Stimulated activated CD4-positive, alpha-beta T cell treated with anti-CD3 and anti-CD28 coated beads, Interleukin-4, amount 100 ng/mL, for 4 hours (primary cell): Measurements from ENCODE around the gene AIG1.
"Not testable (repeated sequence)": the region's sequence is repeated elsewhere in the genome, so short reads cannot be mapped to it uniquely, and the experiment has no call there.

Experiments used
- DNase-seq, 2 experiments: peaks; one replicate each; pipeline ENCODE4 v3.0.0-alpha.2; 2020

The AIG1 gene

DNA sequence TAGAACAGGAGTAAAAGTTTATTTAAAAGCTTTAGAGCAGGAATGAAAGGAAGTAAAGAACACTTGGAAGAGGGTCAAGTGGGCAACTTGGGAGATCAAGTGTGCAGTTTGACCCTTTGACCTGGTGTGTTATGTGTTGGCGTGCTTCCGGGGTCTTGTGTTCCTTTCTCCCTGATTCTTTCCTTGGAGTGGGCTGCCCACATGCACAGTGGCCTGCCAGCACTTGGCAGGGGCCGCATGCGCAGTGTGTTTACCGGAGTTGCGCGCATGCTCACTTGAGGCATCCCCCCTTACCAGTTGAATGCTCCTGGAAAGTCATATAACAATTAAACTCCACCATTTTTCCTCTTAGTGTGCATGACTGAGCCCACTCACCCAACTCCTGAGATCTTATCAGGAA lies 229.5 kb downstream of the AIG1 start:
- no peak for DNase-seq

DNA sequence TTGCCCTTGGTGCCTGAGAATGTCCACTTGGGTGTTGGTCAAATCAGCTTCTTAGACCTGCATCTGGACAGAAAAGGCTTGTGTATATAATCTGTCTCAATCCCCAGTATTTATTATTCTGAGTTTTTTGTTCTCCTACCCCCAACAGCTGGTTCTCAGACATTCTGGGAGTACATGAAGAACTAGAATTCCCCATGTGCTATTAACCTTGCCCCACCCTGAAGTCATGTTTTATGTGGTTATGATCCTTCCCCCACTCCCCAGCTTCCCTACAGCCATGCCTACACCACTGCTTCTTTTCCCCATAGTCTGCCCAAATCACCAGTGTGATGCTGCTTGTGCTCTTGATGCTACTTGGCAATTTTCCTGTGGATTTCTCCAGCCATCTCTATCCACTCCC lies 232.8 kb downstream of the AIG1 start:
- DNase-seq: no peak

DNA sequence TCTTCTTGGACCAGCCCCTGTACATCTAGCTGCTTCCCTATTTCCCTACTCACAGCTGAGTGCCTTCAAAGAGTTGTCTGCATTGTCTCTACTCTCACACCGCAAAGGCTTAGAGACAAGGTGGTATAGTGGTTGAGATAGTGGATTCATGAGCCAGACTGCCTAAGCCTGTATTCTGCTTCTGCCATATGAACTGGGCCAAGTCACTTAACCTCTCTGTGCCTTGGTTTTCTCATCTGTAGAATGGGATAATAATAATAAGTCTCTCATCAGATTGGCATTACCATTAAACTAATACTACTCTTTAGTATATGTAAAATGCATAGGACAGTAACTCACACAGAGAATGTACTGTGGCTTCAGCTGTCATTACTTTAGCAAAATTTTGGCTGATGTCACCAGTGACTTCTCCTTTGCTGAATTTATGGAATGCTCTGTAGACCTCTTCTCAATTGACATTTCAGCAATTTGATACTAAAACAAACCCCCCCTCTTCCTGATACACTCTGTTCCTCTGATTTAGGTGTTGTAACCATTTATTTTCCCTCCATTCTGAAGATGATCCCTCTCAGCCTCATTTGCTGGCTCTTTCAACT lies 233.7 kb downstream of the AIG1 start:
- DNase-seq: no peak

DNA sequence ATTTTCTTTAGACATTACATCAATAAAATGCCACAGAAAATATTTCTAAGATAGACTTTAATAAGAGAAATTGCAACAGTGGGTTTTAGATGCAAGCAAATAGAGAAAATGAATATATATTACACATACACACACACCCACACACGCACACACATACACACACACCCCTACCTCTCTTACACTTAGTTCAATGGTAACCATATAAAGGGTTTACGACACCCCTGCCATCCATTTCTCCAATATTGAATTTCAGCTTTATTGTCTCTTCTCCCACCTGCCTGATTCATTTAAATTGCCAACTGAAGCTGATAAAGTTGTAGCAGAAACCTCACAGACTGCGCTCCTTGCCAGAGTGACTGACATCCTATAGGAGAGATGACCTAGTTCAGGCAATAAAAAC lies 235.2 kb downstream of the AIG1 start:
- no peak for DNase-seq

DNA sequence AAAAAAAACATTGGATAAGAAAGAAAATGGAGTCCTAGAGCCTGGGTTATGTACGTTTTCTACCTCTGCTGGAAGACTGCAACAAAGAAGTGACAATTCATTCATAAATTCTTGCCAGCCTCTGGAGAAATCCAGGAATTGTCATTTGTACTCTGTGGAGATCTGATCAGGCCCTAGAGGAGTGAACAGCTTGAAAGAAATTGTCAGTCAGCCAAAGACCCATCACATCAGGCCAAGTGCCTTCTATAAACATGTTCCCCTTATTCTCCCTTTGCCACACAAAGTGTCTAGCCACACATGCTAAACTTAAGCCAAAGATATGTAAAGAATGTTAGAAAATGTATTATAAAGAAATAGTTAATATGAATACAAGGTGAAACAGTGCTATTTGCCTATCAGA lies 237.4 kb downstream of the AIG1 start:
- no peak for DNase-seq

DNA sequence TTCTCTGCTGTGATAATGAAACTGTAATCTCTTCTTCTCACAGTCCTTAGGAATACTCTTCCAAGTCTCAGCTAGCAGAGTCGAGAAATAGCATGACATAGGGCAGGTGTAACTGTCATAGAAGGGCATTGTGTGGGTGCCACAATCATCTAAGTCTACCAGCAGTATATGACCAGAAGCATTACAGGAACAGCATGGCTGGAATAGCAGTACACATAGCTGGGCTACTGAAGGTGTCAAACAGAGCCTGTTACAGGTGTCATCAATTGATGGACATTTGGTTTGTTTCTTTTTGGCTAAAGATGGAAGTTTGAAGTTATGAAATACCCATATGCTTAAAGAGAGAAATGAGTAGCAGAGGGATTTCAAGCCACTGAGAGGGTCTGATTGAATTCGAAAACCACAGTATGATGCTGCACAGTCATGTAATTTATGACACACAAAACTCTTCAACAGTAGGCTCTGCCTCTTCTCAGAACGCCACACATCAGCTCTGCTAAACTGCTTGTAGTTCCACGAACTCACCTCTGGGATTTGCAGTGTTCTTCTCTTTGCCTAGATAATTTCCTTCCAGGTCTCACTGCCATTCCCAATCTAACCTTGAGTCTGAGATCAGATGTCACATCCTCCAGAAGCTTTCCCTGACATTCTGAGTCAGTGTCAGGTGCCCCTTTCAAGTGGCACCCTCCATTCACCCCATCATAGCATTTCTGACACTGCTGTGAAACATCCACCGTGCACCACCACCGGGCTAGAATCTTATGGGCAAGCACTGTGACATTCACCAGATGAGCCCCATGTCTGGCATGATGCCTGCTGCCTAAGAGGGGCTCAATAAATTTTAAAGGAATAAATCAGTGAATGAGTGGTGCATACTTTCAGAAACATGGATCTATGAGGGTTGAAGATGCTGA lies 238.8 kb downstream of the AIG1 start:
- no peak for DNase-seq

DNA sequence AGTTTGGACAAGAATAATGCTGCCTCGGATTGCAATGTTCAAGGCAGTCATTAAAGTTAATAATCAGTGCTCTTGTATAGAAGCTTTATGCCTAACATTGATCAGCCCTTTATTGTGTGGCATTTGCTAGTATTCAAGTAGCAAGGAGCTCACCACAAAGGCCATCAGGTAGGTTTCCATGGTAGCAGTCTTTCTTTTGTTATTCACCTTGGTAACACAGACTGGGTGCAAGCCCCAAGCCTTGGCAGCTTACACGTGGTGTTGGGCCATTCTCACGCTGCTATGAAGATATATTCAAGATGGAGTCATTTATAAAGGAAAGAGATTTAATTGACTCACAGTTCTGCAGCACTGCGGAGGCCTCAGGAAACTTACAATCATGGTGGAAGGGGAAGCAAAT lies 240.5 kb downstream of the AIG1 start:
- DNase-seq: no peak

DNA sequence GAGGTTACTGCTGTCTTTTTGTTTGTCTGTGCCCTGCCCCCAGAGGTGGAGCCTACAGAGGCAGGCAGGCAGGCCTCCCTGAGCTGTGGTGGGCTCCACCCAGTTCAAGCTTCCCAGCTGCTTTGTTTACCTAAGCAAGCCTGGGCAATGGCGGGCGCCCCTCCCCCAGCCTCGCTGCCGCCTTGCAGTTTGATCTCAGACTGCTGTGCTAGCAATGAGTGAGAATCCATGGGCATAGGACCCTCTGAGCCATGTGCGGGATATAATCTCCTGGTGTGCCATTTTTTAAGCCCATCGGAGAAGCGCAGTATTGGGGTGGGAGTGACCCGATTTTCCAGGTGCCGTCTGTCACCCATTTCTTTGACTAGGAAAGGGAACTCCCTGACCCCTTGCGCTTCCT lies 247.1 kb downstream of the AIG1 start:
- not testable (repeated sequence) for DNase-seq

DNA sequence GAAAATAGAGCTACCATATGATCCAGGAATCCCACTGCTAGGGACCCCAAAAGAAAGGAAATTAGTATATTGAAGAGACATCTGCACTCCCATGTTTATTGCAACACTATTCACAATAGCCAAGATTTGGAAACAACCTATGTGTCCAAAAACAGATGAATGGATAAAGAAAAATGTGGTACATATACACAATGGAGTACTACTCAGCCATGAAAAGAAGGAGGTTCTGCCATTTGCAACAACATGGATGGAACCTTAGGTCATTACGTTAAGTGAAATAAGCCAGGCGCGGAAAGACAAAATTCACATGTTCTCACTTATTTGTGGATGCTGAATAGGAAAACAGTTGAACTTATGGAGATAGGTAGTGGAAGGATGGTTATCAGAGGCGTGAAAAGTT lies 252.5 kb downstream of the AIG1 start:
- DNase-seq: no peak

DNA sequence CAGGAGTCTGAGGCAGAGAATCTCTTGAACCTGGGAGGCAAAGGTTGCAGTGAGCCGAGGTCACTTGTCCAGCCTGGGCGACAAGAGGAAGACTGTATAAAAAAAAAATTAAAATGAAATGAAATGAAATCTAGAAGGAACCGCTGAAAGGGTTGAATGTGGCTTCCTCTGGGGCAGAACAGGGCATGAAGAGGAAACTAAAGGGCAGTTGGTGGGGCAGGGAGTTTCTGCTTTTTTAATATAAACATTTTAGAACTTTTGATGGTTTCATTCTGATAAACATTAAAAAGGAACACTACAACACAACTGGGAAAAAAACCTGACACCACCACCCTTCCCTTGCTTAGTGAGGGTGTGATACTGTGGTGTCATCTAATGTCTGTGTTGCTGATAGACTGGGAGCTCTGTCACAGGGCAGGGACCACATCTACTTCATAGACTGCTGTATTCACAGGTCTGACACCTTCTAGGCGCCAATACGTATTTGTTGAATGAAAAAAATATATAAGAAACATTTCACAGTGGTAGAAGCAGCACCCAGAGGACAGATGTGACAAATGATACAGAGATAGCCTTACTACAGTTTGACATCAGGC lies 260.9 kb downstream of the AIG1 start:
- no peak for DNase-seq

DNA sequence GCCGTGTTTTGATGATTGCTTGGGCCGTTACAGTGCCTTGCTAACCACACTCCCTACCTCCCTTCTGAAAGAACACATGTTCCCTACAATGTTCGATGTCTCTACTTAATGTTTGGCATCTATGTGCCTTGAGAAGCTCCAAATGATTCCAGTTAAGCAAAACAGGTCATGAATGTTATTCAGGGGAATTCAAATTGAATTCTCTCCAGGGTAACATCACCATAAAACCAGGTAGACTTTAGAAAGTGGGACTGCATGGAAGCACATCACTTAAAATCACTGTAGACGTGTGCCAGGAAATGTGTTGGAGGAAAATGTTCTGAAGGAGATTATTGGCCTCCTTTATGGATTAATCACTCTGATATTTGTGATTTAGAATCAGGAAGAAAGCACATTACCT lies 261.7 kb downstream of the AIG1 start:
- DNase-seq: no peak

DNA sequence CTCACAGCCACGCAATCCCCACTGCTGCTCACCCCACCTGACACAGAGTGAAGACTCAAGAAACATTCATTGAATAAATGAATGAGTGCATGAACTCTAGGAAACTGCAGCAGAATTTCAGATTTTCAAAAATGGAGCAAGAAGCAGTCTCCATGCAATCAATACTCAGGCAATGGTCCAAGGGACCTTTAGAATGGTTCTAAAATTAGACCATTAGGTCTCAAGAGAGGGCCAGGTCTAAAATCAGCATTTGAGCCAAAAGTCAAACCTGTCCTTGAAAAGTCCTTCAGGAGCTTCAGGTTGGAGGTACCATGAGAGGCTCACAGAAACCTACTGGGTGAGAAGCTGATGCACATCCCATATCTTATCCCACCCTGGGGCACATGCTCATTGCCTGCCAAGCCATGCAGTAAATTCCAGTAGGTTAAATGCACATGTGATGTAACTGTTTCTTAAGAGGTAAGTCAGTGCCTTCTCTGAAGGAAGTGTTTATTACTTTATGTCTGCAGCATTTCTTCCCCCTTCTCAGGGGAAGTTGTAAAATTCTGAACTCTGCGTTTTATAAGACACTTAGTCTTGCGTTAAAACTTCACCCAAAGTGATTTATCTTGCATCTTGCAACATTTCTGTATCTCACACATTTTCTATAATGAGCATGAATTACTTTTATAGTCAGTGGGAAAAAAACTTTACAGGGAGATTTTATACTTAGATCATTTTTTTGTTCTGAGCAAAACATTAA lies 263.2 kb downstream of the AIG1 start:
- DNase-seq: no peak

DNA sequence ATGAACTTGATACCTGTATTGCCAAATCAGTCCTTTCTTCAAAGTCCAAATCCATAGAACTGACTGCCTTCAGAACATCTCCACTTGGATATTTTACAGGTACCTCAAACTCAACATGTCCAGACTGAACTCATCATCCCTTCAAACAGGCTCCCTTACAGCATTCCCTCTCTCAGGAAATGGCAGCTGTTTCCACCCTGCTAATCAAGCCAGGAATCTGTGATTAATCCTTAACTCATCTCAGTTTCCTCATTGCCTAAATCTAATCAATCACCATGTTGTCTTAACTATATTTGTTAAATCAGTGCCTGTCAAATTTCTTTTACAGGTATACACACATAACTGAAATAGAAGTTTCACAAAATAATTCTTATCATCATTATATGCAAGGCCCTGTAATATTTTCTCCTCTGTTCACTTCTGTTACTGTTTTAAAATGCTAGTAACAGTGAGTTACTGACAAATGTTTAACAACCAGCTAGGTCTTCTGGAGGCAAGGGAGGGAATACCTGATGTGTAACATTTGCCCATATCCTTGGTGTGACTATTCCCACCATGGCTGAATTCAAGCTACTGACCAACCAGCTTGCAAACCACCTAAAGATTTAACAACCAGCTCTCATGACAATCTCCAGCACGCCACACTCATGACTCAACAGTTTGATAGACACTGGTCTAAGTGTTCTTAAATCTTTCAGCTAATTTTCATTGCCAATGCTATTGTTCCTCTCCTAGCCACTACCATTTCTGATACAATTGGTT lies 264.9 kb downstream of the AIG1 start:
- no peak for DNase-seq

DNA sequence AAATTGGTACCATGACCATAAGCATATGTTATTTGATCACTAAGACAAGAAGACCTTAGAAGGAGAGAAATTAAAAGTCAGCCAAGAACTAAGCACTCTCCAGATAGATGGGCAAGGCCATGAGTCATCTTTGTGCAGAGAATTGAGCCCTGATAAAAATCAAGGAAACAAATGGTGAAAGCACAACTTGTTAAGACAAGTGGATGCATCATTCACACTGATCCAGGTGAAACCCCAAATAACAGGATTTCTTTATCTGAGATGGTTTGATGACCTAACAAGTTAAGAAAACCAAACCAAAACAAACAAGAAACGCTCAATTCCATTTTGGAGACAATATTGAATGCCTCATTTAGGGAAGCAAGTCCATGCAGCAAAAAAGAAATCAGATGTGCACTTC lies 268.2 kb downstream of the AIG1 start:
- no peak for DNase-seq

DNA sequence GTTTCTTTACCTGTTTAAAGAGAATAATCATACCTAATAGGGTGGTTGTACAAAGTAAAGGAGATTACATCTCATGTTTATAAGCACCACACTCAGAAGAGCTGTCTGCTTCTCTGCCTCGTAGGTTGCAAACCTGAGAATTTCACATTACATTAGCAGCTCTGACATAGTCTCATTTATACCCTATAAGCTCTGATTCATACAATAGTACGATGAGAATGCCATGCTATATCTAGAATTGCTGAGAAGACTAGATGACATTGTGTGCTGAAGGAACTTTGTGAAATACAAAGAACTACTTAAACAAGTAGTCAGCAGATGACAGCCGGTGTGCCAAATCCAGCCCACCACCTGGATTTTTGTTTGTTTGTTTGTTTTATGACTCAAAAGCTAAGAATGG lies 268.6 kb downstream of the AIG1 start:
- DNase-seq: no peak

DNA sequence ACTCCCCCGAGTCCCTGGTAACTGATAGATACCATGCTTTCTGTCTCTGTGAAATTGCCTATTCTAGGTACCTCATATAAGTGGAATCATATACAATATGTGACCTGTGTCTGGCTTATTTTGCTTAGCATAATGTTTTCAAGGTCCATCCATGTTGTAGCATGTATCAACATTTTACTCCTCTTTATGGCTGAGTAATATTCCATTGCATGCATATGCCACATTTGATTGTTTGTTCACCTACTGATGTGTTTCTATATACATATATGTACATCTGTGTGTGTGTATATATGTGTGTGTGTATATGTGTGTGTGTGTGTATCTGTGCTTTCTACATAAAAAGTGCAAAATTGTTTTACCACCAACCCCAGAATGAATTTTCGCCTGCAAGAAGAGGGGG lies 270.7 kb downstream of the AIG1 start:
- no peak for DNase-seq

DNA sequence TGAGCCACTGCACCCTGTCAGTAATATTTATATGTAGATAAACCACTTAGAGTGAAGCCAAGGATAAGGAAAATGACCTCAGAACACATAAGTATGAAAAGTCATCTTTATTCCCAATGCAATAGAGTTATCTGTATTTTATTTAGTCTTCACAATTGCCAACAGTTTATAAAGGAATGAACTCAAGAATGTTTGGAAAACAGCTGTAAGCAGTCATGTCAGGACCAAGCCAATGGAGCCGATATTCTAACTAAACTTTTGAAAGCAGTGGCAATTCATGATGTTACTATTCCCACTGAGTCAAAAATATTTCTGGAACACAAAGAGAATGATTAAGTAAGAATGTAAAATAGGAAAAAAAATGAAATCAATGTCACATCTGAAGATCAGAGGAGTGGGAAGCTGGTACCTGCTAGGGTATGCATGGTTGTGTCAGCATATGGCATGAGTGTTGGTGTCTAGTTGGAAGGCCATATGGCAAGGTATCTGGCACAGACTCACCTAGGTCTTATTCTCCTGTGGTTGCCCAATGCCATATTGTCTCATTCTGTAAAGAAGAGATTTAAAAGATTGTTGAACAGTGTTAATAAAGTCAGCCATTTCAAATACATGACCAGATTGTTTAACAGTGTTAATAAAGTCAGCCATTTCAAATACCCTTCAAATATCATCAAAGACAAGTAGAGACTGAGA lies 271.6 kb downstream of the AIG1 start:
- DNase-seq: no peak

DNA sequence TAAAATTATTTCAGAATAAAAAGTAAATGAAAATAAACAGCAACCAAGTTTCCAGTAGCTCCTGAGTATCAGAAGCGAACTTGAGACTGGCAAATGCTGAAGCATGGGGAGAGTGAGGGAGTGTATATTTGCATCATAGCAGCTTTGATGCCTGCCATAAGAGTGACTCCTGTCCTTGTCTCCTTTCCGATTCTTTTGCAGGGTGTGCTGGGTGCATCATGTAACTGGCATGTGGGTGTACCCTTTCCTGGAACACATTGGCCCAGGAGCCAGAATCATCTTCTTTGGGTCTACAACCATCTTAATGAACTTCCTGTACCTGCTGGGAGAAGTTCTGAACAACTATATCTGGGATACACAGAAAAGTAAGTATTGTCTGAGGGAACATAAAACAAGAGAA lies 272.4 kb downstream of the AIG1 start:
- no peak for DNase-seq

DNA sequence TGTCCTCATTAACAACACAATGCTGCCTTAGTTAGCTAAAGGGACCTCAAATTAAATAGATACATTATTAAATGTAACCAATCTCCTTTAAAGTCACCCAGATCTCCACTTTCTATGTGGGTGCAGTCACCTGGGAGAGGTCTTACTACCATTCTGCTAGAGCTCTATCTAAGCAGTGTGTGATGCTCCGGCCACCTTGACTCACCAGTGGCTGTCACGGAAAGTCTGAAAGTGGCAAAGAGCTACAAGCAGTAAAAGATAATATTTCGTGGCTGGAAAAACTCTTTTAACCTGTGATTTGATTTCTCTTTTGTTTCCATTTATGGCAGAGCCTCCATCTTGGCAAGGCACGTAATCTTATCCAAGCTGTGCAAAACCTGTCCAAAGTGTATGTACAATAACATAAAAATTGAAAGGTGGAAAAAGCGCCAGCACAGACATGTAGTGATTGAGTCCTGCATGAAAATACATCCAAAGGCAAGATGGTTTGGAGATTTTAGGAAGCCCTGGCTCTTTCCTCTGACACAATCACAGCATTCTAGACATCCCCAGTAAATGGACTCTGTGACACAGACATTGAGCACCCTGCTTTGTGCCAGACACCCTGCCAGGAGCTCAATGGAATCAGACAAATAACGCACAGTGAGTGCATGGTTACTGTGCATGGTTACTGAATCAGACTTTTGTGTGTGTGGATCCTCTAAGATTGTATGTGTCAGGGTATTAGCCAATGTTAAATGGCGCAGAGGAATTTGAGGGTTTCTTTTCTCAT lies 273.2 kb downstream of the AIG1 start:
- DNase-seq: peak in 1 of 2 experiments; percentile 49

DNA sequence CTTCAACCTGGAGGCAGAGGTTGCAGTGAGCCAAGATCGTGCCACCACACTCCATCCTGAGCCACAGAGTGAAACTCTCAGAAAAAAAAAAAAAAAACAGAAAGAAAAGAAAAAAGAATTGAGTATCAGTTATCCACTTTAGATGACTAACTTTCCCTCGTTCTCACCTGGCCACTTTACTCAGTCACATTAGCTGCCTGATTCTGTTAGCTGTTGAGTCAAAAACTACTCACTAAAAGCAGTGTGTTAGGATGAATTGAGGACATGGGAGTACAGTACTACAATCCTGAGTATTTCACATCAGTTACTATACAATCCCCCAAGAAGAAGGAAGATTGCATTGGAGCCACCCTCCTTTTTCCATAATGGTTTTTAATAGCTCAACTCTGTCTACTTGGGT lies 275.2 kb downstream of the AIG1 start:
- no peak for DNase-seq

DNA sequence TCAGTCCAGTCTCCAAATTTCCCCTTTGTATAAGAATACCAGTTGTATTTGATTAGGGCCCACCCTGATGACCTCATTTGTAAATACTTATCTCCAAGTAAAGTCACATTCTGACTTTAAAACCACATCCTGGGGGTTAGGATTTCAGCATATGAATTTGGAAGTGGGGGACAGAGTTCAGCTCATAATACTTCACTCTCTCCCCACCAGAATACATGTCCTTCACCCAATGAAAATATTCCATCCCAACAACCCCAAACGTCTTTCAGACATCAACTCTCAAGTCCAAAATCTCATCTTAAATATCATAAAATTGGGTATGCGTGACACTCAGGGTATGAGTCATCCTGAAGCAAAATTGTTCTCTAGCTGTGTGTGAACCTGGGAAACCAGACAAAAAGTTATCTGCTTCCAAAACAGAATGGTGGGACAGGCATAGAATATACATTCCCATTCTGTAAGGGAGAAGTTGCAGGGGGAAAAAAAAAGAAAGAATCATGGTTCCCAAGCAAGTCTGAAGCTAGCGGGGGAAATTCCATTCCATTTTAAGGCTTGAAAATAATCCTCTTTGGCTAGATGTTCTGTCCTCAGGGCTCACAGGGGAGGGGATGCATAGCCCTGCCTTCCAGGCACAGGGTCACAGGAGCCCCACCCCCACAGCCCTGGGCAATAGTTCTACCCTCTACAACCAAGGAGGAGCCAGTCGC lies 275.9 kb downstream of the AIG1 start:
- no peak for DNase-seq
